Tibial nerve (tissue), 4 donors: ENCODE results near the gene PRLR. TPM values are rescaled to one million over a fixed set of nuclear protein-coding genes. Genes with fewer than 3 reads are reported as not detected.
"Not testable (repeated sequence)": the region's sequence is repeated elsewhere in the genome, so short reads cannot be mapped to it uniquely, and the experiment has no call there.

Experiments used
- DNase-seq, 2 donors: peaks; one replicate each; pipeline ENCODE4 v3.0.0-alpha.2; 2019; ENCODE audit warnings: low spot score in 2 of 2
- H3K27ac ChIP-seq, 4 donors: fragments of 200-600 bp; sonication (generic) in 3 of 4; one replicate each; pipeline ENCODE4 v1.5.1; 2017 to 2019; ENCODE audit warnings: mild to moderate bottlenecking in 1 of 4
- H3K27me3 ChIP-seq, 2 donors: fragments of 200-600 bp; sonication (generic) in 1 of 2; one replicate each; pipeline versions ENCODE4 v1.5.1 to v1.6.0; 2017 to 2019
- H3K36me3 ChIP-seq, 3 donors: fragments of 200-600 bp; sonication (generic); one replicate each; pipeline ENCODE4 v1.5.1; 2018 to 2019
- H3K4me1 ChIP-seq, 4 donors: fragments of 200-600 bp; sonication (generic) in 3 of 4; one replicate each; pipeline ENCODE4 v1.5.1; 2017 to 2019
- H3K4me3 ChIP-seq, 4 donors: fragments of 200-600 bp; sonication (generic) in 3 of 4; one replicate each; pipeline ENCODE4 v1.5.1; 2017 to 2019; ENCODE audit warnings: mild to moderate bottlenecking in 1 of 4, moderate library complexity in 1 of 4
- H3K9me3 ChIP-seq, 4 donors: fragments of 200-600 bp; sonication (generic) in 3 of 4; one replicate each; pipeline ENCODE4 v1.5.1; 2017 to 2019
- CTCF ChIP-seq, 5 experiments: fragments of 200-600 bp in 3 of 5; fragments of 450-650 bp in 2 of 5; sonication (generic) in 3 of 5; IDR thresholded peaks; one replicate each; pipeline ENCODE4 v1.5.1; 2016 to 2019; ENCODE audit warnings: antibody characterized with exemption in 5 of 5, mild to moderate bottlenecking in 3 of 5, moderate library complexity in 2 of 5
- EP300 ChIP-seq, 2 donors: sonication (generic); formaldehyde crosslinking; IDR thresholded peaks; one replicate each; pipeline ENCODE4 v1.6.1; 2017; ENCODE audit warnings: antibody characterized with exemption in 2 of 2, mild to moderate bottlenecking in 1 of 2
- POLR2A ChIP-seq, 2 donors: fragments of 450-650 bp; IDR thresholded peaks; one replicate each; pipeline ENCODE4 v1.6.1; 2017; ENCODE audit warnings: antibody characterized with exemption in 2 of 2, mild to moderate bottlenecking in 2 of 2, moderate library complexity in 2 of 2
- WGBS, 2 donors: methylation state at CpG; one replicate each; pipeline ENCODE4 v1.1.5; 2018; 5-methylcytosine and 5-hydroxymethylcytosine counted together
- total RNA-seq, 4 donors: library from RNA; depleted of rRNA; stranded (reverse); fragments of >200 nt; gene quantifications; one replicate each; pipeline ENCODE4 v1.1.0, GENCODE V29; 2016

Gene PRLR
- total RNA-seq, 4 donors from 2014 or later = 0.84 to 5.3 (median 4.0) TPM

DNA sequence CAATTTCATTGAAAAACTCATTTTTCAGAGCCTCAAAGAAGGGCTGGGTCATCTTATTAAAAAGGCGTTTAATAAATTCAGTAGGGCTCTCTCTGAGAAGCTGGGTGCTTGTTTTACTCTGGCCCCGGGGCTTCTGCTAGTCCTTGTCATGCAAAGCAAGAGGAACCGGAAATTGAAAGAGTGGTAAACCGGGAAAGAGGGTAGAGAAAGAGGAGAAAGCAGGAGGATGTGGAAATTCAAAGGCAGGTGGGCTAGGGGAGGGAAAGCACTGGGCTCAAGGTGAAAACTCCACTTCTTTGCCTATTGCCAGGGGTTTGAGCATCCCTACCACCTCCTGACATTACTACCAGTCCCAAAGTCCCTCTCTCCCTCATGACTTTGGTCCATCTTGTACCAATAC, 118.0 kb downstream of the PRLR start:
- Histone ChIP-seq H3K27me3 (no peaks in the 10 kb centered on the region), H3K36me3 (no peaks in the 10 kb centered on the region), H3K27ac (no peak overlapping the region), H3K9me3 (peaks cover 0 to 8% (median 0%) of the 10 kb centered on the region in 4 donors), H3K4me3 (no peak overlapping the region), H3K4me1 (peaks cover 0 to 18% (median 3%) of the 10 kb centered on the region in 4 donors)
- DNase-seq = no peak
- TF ChIP-seq CTCF (IDR thresholded peaks at IDR 0.05) = no peak
- no peak for TF ChIP-seq POLR2A (IDR thresholded peaks at IDR 0.05)
- TF ChIP-seq EP300 (IDR thresholded peaks at IDR 0.05) = no peak
- WGBS, 2 donors = 39 to 45% methylated on average over 4 of the region's 4 CpGs

GRCh38 chr5:35104550-35104949, 125.7 kb downstream of the PRLR start:
- H3K4me1 ChIP-seq, H3K9me3 ChIP-seq, H3K4me3 ChIP-seq, H3K36me3 ChIP-seq, H3K27ac ChIP-seq, DNase-seq, H3K27me3 ChIP-seq: not testable (repeated sequence)
- 83% methylated on average over 11 of the region's 11 CpGs for WGBS, 2 donors

- H3K4me1 ChIP-seq = no peaks in the 10 kb centered on the region
- H3K36me3 ChIP-seq = no peaks in the 10 kb centered on the region
- WGBS, 2 donors = 75 to 79% methylated on average over 5 of the region's 5 CpGs
- H3K4me3 ChIP-seq = no peak overlapping the region
- TF ChIP-seq POLR2A (IDR thresholded peaks at IDR 0.05) = no peak
- TF ChIP-seq CTCF (IDR thresholded peaks at IDR 0.05) = no peak
- no peak for TF ChIP-seq EP300 (IDR thresholded peaks at IDR 0.05)
- H3K27ac ChIP-seq = no peak overlapping the region
- H3K9me3 ChIP-seq = peaks cover 0 to 5% (median 0%) of the 10 kb centered on the region in 4 donors
- no peak for DNase-seq
- H3K27me3 ChIP-seq = no peaks in the 10 kb centered on the region
Observed at GRCh38 chr5:35103637-35104299, 126.5 kb downstream of the PRLR start.

GRCh38 chr5:35101720-35102119, 128.6 kb downstream of the PRLR start:
- not testable (repeated sequence) for H3K27ac ChIP-seq, DNase-seq
- WGBS, 2 donors = 90 to 94% methylated on average over 9 of the region's 9 CpGs

GRCh38 chr5:35101016-35101415, 129.3 kb downstream of the PRLR start:
- no peaks in the 10 kb centered on the region for H3K9me3 ChIP-seq
- H3K27me3 ChIP-seq = no peaks in the 10 kb centered on the region
- H3K36me3 ChIP-seq = no peaks in the 10 kb centered on the region
- H3K4me1 ChIP-seq = peaks cover 0 to 3% (median 0%) of the 10 kb centered on the region in 4 donors
- H3K27ac ChIP-seq = no peak overlapping the region
- no peak overlapping the region for H3K4me3 ChIP-seq
- no peak for TF ChIP-seq EP300 (IDR thresholded peaks at IDR 0.05)
- no peak for TF ChIP-seq POLR2A (IDR thresholded peaks at IDR 0.05)
- TF ChIP-seq CTCF (IDR thresholded peaks at IDR 0.05) = no peak
- WGBS, 2 donors = 94 to 99% methylated on average over 4 of the region's 4 CpGs
- no peak for DNase-seq

More at GRCh38 chr5:35101720-35102119, 128.6 kb downstream of the PRLR start:
- not testable (repeated sequence) for H3K36me3 ChIP-seq, H3K9me3 ChIP-seq, H3K27me3 ChIP-seq, H3K4me3 ChIP-seq, H3K4me1 ChIP-seq

- TF ChIP-seq EP300 (IDR thresholded peaks at IDR 0.05) = no peak
- no peak for TF ChIP-seq CTCF (IDR thresholded peaks at IDR 0.05)
- TF ChIP-seq POLR2A (IDR thresholded peaks at IDR 0.05) = no peak
- Histone ChIP-seq H3K27ac (no peak overlapping the region), H3K9me3 (no peaks in the 10 kb centered on the region), H3K4me3 (no peak overlapping the region), H3K36me3 (no peaks in the 10 kb centered on the region), H3K27me3 (no peaks in the 10 kb centered on the region), H3K4me1 (peaks cover 0 to 3% (median 0%) of the 10 kb centered on the region in 4 donors)
- 66 to 68% methylated on average over 4 of the region's 4 CpGs for WGBS, 2 donors
- DNase-seq = no peak
Observed at GRCh38 chr5:35098214-35098613, 132.1 kb downstream of the PRLR start.
